ENCODE results near the gene PLEKHA3.

- TF ChIP-seq GATA2 (IDR thresholded peaks at IDR 0.05; ENCODE audit: low read depth, low read length): no peak
- no peak for TF ChIP-seq GATA3 (IDR thresholded peaks at IDR 0.05; ENCODE audit: low read depth, low read length)
Measured at GRCh38 chr2:178449700-178450523, 30.3 kb upstream of the PLEKHA3 start.

Data from SH-SY5Y (cell line).